Activated CD8-positive, alpha-beta memory T cell treated with anti-CD3 and anti-CD28 coated beads for 24 hours (primary cell): Measurements from ENCODE around the gene PANX1.
A peak's percentile ranks its signal among the peaks of the same experiment; 100 is the strongest.
"Not testable (repeated sequence)": the region's sequence is repeated elsewhere in the genome, so short reads cannot be mapped to it uniquely, and the experiment has no call there.

Source experiments
- DNase-seq: peaks from one replicate; pipeline ENCODE4 v3.0.0-alpha.2; 2020

PANX1 gene, protein sequence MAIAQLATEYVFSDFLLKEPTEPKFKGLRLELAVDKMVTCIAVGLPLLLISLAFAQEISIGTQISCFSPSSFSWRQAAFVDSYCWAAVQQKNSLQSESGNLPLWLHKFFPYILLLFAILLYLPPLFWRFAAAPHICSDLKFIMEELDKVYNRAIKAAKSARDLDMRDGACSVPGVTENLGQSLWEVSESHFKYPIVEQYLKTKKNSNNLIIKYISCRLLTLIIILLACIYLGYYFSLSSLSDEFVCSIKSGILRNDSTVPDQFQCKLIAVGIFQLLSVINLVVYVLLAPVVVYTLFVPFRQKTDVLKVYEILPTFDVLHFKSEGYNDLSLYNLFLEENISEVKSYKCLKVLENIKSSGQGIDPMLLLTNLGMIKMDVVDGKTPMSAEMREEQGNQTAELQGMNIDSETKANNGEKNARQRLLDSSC

DNA sequence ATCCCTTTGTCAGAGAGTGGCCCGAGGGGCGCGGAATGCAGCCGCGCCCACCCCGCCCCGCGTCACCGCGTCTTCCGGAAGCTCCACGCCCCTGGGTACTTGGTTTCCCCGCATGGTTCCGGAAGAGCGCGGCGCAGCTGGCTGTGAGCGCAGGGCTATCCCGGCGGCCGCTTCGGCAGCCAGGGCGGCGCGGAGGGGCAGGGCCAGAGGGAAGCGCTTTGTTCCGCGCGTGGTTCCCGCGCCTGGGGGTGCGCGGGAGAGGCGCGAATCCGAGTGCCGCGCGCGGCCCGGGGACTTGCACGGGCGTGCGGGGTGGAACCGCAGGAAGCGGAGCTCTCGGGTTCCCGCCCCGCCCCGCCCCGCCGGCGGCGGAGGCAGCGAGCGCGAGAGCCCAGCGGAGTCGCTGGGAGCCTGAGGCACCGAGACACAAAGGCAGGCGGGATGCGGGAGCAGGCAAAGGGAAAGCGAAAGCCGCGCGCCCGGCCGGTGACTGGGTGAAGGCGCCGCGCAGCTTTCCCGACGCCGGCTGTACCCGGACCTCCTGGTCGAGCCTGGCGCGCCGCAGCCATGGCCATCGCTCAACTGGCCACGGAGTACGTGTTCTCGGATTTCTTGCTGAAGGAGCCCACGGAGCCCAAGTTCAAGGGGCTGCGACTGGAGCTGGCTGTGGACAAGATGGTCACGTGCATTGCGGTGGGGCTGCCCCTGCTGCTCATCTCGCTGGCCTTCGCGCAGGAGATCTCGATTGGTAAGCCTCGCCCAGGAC, at the start of gene PANX1:
PANX1 (plus strand) TSS at position 96 of the 766 bp plus-strand sequence; CDS start at position 568, 472 bp downstream.
- DNase-seq, result peak; percentile 87

GRCh38 chr11:94084164-94084563, 44.5 kb upstream of the PANX1 start:
- DNase-seq, result no peak

GRCh38 chr11:94088906-94089305, 39.7 kb upstream of the PANX1 start:
- DNase-seq, result no peak

DNA sequence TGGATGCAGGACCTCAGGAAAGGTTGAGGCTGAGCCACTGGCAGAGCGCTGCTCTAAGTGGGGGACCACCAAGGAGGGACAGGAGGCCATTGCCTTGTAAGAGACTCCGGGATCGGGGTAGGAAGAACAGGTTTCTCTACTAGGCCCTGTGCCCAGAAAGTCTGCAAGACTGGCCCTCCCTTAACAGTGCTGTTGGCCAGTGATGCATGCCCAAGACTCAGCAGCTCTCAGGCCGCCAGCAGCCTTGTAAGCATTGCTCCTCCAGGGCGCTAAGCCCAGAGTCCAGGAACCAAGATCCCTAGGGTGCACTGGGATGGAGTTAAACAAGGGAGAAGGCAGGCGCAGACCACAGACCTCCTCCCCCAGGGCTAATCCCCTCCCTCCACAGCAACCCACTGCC, 39.3 kb upstream of the PANX1 start:
- no peak for DNase-seq

- DNase-seq, result no peak
These were observed 38.2 kb upstream of the PANX1 start for GRCh38 chr11:94090401-94090800.

DNA sequence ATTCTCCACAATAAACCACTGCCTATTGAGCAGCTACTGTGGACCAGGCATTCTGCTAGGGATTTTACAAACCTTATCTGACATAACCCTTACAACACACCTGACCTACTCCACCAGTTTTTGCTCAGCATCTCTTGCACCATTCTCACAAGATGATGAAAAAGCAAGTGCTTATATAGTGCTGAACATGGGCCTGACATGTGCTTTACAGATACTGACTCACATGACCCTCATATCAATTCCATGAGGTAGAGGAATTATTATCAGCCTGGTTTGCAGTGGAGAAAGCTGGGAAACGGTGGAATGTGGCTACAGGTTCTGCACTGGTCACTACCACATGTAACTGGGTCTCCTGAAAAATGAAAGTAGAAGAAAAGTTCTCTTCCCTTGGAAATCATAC, 37.5 kb upstream of the PANX1 start:
- no peak for DNase-seq

DNA sequence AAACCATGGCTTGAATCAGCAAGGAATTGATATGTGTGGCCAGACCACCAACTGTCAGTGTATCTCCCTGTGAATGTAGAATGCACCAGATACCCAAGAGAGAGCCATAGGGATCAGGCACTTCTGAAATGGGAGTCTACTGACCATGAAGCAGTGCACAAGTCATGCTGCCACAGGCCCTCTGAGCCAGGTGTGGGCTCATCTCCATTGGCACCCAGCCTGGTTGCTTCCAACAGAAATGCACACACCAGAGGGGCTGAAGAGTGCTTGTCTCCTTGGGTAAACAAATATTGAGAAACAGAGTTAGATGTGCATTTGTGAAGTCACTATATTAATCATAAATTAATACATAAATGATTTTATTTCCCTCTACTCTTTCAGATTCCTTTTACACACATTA, 28.4 kb upstream of the PANX1 start:
- no peak for DNase-seq

DNA sequence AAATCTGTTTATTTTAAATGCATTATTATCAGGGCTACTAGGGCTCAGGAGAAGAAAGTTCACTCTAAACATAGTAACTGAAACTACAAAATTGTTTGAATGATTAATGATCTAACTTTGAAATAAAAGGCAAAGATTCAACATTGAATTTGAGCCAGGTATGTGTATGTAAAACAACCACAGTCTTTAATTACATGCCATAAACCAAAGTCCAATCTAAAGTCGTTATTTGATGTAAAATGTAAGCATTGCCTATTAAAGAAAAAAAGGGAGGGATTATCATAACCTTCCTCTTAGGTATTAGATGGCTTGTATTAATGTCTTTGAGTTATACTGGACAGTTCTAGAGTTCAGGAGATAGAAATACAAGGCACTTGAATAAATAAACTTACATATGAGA, 25.2 kb upstream of the PANX1 start:
- DNase-seq, result no peak

DNA sequence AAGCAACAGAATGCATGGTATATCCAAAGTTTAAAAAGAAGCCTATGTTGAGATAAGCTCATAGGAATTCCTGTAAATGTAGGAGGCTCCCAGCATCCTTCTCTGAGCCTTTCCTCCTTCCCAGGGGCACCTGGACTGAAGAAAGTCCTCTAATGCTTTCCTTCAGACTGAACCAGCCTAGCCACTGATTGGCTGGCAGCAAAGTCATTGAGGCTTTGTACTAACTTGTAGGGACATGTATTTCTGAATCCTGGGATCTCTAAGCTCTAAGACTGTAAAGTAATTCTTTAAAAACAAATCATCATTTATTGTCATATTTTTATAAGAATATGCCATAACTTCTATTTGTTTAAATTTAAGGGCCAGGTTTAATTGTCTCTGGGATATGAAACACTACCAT, 23.9 kb upstream of the PANX1 start:
- DNase-seq, result no peak

- DNase-seq, result no peak
These were observed 21.9 kb upstream of the PANX1 start for GRCh38 chr11:94106716-94107115.

DNA sequence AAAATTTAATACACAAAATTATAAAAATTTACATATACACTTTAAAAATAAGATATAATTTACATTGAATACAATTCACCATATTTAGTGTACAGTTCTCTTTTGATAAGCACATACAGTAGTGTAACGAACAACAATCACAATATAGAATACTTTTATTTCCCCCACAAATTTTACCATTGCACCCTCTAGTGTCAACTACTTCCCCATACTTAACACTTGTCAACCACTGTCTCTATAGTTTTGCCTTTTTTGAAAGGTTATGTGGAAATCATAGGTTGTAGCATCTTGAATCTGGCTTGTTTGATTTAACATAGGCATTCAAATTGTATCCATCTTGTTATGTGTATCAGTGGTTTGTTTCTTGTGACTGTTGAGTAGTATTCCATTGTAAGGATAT, 21.3 kb upstream of the PANX1 start:
- DNase-seq, result no peak

DNA sequence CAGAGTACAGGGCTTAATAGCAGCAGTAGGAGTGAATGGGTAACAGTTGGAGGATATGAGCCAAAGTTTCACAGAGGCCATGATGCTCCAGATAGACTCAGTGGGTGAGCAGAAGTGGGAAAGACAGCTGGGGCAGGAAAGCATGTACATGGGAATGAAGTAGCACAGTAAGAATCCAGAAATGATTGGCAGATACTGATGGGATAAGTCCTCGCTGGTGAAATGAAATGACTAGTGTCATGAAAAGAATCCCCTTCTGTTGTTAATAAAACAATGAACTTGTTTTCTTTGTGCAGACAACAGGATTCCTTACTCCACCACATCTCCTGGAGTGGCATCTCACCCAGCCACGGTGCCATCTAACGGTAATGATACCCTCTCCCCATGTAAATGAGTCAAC, 17.4 kb upstream of the PANX1 start:
- no peak for DNase-seq

GRCh38 chr11:94111660-94112059, 17.0 kb upstream of the PANX1 start:
- no peak for DNase-seq

GRCh38 chr11:94112206-94112953, 16.3 kb upstream of the PANX1 start:
- no peak for DNase-seq

DNA sequence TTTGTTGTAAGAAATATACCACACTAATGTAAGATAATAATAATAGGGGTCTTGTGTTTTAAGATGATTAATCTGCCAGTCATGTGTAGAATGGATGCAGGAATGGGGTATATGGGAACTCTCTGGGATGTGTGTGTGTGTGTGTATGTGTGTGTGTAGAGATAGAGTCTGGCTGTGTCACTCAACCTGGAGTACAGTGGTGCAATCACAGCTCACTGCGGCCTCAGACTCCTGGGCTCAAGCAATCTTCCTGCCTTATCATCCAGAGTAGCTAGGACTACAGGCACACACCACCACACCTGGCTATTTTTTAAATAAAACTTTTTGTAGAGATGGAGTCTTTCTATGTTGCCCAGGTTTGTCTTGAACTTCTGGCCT, 11.5 kb upstream of the PANX1 start:
- no peak for DNase-seq

DNA sequence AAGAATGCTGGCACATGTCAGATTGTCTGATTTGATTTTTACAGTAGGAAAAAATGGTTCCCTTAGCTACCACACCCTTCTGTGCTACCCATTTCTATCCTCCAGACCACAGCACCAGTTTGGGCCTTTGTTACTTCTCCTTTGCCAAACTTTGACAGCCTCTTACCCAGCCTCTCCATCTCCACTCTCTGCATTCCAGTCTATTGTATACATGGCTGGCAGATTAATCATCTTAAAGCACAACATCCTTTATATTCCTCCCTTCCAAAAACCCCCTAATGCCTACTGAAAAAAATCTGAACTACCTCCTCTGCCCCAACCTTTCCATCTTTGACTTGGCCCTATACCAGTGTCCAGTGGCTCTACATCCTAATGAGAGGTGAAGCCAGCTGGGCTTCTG, 10.8 kb upstream of the PANX1 start:
- DNase-seq, result no peak

GRCh38 chr11:94119676-94120075, 9.0 kb upstream of the PANX1 start:
- not testable (repeated sequence) for DNase-seq

DNA sequence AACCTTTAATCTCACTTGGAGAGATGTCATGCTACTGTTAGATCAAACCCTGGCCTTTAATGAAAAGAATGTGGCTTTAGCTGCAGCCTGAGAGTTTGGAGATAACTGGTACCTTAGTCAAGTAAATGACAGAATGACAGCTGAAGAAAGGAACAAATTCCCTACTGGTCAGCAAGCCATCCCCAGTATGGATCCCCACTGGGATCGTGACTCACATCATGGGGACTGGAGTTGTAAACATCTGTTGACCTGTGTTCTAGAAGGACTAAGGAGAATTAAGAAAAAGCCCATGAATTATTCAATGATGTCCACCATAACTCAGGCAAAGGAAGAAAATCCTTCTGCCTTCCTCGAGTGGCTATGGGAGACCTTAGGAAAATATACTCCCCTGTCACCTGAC, 8.1 kb upstream of the PANX1 start:
- DNase-seq, result not testable (repeated sequence)

- no peak for DNase-seq
These were observed 7.7 kb upstream of the PANX1 start for GRCh38 chr11:94120946-94121345.

DNA sequence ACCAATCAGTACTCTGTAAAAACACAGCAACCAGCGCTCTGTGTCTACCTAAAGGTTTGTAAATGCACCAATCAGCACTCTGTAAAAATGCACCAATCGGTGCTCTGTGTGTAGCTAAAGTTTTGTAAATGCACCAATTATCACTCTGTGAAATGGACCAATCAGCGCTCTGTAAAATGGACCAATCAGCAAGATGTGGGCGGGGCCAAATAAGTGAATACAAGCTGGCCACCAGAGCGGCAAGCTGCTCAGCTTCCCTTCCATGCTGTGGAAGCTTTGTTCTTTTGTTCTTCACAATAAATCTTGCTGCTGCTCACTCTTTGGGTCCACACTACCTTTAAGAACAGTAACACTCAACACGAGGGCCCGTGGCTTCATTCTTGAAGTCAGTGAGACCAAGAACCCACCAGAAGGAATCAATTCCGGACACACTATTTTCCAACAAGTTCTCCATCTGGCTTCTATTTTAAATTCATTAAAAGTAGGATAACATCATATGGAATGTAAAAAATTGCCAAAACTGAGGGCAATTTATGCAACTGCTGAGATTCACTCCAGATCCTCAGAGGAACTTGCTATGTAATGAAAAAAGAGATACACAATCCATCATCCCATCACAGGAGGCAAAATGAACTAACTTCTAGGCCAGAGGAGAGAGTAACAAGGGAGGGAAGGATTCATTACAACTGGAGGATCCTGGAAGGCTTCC, 3.1 kb upstream of the PANX1 start:
- DNase-seq, result no peak

DNA sequence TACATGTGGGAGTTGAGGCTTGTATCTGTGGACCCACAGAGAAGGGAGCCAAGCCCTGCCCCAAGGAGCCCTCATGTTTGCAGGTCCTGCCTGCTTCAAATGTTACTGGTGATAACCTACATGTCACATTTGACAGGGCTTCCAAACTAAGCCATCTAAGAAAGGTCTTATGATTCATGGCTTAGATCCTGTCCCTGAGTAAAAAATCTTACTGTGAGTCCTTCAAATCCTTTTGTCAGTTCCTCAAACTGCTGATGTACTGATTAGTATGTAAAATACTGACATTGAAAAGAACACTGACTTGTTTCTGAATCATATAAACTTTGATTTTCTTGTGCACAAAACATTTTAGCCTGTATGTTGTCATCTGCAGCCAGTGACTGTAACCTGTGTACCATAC, 1.0 kb upstream of the PANX1 start:
- no peak for DNase-seq

GRCh38 chr11:94128291-94128745, 323 bp upstream of the PANX1 start:
- no peak for DNase-seq
